Upper lobe of left lung (tissue), 6 donors: ENCODE measurements around the gene TNC. TPM values are rescaled to one million over a fixed set of nuclear protein-coding genes. Genes with fewer than 3 reads are reported as not detected.

Experiments
- ATAC-seq, 2 donors: fragments of 200-7000 bp; cut with Tn5 transposase; one replicate each; pipeline ENCODE4 v1.9.1; 2022; ENCODE audit warnings: mild to moderate bottlenecking in 2 of 2, moderate library complexity in 2 of 2; ENCODE audit not compliant: low FRiP score in 2 of 2
- DNase-seq, 2 donors: peaks; one replicate each; pipeline ENCODE4 v3.0.0-alpha.2; 2019 to 2020
- H3K27ac ChIP-seq, 4 donors: fragments of 200-600 bp; sonication (generic); one replicate each; pipeline ENCODE4 v1.5.1; 2016 to 2019
- H3K27me3 ChIP-seq, 4 donors: fragments of 200-600 bp; sonication (generic); one replicate each; pipeline ENCODE4 v1.5.1; 2017 to 2019
- H3K36me3 ChIP-seq, 4 donors: fragments of 200-600 bp; sonication (generic); one replicate each; pipeline ENCODE4 v1.5.1; 2016 to 2019
- H3K4me1 ChIP-seq, 4 donors: fragments of 200-600 bp; sonication (generic); one replicate each; pipeline ENCODE4 v1.5.1; 2018 to 2019
- H3K4me3 ChIP-seq, 4 donors: fragments of 200-600 bp; sonication (generic); one replicate each; pipeline ENCODE4 v1.5.1; 2017 to 2019; ENCODE audit warnings: mild to moderate bottlenecking in 2 of 4, moderate library complexity in 1 of 4
- H3K9me3 ChIP-seq, 4 donors: fragments of 200-600 bp; sonication (generic); one replicate each; pipeline ENCODE4 v1.5.1; 2018 to 2019
- CTCF ChIP-seq, 6 experiments: fragments of 450-650 bp in 4 of 6; fragments of 200-600 bp in 2 of 6; sonication (generic) in 2 of 6; IDR thresholded peaks; one replicate each; pipeline ENCODE4 v1.5.1; 2016 to 2019; ENCODE audit warnings: antibody characterized with exemption in 6 of 6
- EP300 ChIP-seq, 4 donors: sonication (generic); formaldehyde crosslinking; IDR thresholded peaks; one replicate each; pipeline ENCODE4 v1.5.1; 2017; ENCODE audit warnings: antibody characterized with exemption in 4 of 4, control low read depth in 2 of 4
- POLR2A ChIP-seq, 4 donors: fragments of 450-650 bp; IDR thresholded peaks; one replicate each; pipeline ENCODE4 v1.5.1; 2016 to 2017; ENCODE audit warnings: antibody characterized with exemption in 4 of 4, mild to moderate bottlenecking in 2 of 4
- POLR2AphosphoS5 ChIP-seq, 2 donors: sonication (generic); formaldehyde crosslinking; IDR thresholded peaks; one replicate each; pipeline ENCODE4 v1.5.1; 2017; ENCODE audit warnings: antibody characterized with exemption in 2 of 2
- WGBS, 2 donors: methylation state at CpG; one replicate each; pipeline ENCODE4 v1.1.5; 2017 to 2018; 5-methylcytosine and 5-hydroxymethylcytosine counted together
- total RNA-seq, 6 donors: library from RNA; depleted of rRNA in 4 of 6; stranded (reverse); fragments of >200 nt in 4 of 6; gene quantifications; one replicate each; pipeline versions ENCODE4 v1.1.0 to v1.2.1, GENCODE V29; 2016 to 2021
- donor health status: DM: no; HTN: no; CAD: no; lungs with moderate emphysema.
- donor health status: DM: no; HTN: yes; CAD: no; lungs with severe emphysema.

TNC gene
- total RNA-seq, 6 donors from 2014 or later = 7.3 to 53.5 (median 23.8) TPM

- Histone ChIP-seq H3K4me3 (no peak overlapping the region), H3K9me3 (no peaks in the 10 kb centered on the region), H3K4me1 (peaks cover 0 to 9% (median 2%) of the 10 kb centered on the region in 4 donors), H3K27ac (no peak overlapping the region), H3K27me3 (no peaks in the 10 kb centered on the region), H3K36me3 (no peaks in the 10 kb centered on the region)
- DNase-seq (no peak), ATAC-seq (no peak)
- TF ChIP-seq EP300 (IDR thresholded peaks at IDR 0.05) (no peak), POLR2AphosphoS5 (IDR thresholded peaks at IDR 0.05) (no peak), CTCF (IDR thresholded peaks at IDR 0.05) (no peak), POLR2A (IDR thresholded peaks at IDR 0.05) (no peak)
- WGBS, 2 donors = 72 to 77% methylated on average over 1 of the region's 1 CpG
Measured at GRCh38 chr9:115032296-115032695, 85.7 kb downstream of the TNC start.

- Histone ChIP-seq H3K4me3 (no peak overlapping the region), H3K9me3 (no peaks in the 10 kb centered on the region), H3K27me3 (no peaks in the 10 kb centered on the region), H3K27ac (no peak overlapping the region), H3K4me1 (peaks cover 0 to 1% (median 0%) of the 10 kb centered on the region in 4 donors), H3K36me3 (no peaks in the 10 kb centered on the region)
- WGBS, 2 donors = 75 to 90% methylated on average over 4 of the region's 4 CpGs
- ATAC-seq = no peak
- TF ChIP-seq EP300 (IDR thresholded peaks at IDR 0.05) = no peak
- TF ChIP-seq POLR2AphosphoS5 (IDR thresholded peaks at IDR 0.05) = no peak
- no peak for TF ChIP-seq POLR2A (IDR thresholded peaks at IDR 0.05)
- TF ChIP-seq CTCF (IDR thresholded peaks at IDR 0.05) = no peak
- DNase-seq = no peak
Measured at GRCh38 chr9:115030006-115030405, 88.0 kb downstream of the TNC start.

GRCh38 chr9:115025721-115026120, 92.2 kb downstream of the TNC start:
- no peak for ATAC-seq
- H3K4me3 ChIP-seq = no peak overlapping the region
- no peak overlapping the region for H3K27ac ChIP-seq
- no peaks in the 10 kb centered on the region for H3K4me1 ChIP-seq
- H3K27me3 ChIP-seq = no peaks in the 10 kb centered on the region
- H3K36me3 ChIP-seq = no peaks in the 10 kb centered on the region
- TF ChIP-seq POLR2A (IDR thresholded peaks at IDR 0.05) = no peak
- no peaks in the 10 kb centered on the region for H3K9me3 ChIP-seq
- no peak for DNase-seq

GRCh38 chr9:115024925-115025535, 92.9 kb downstream of the TNC start:
- Histone ChIP-seq H3K27me3 (no peaks in the 10 kb centered on the region), H3K27ac (no peak overlapping the region), H3K36me3 (no peaks in the 10 kb centered on the region), H3K4me1 (no peaks in the 10 kb centered on the region), H3K9me3 (no peaks in the 10 kb centered on the region), H3K4me3 (no peak overlapping the region)
- DNase-seq (no peak), ATAC-seq (no peak)
- TF ChIP-seq EP300 (IDR thresholded peaks at IDR 0.05) = no peak
- no peak for TF ChIP-seq CTCF (IDR thresholded peaks at IDR 0.05)
- TF ChIP-seq POLR2AphosphoS5 (IDR thresholded peaks at IDR 0.05) = no peak
- no peak for TF ChIP-seq POLR2A (IDR thresholded peaks at IDR 0.05)
- 70 to 82% methylated on average over 5 of the region's 5 CpGs for WGBS, 2 donors

- no peaks in the 10 kb centered on the region for H3K36me3 ChIP-seq
- H3K27me3 ChIP-seq = no peaks in the 10 kb centered on the region
- no peak for TF ChIP-seq CTCF (IDR thresholded peaks at IDR 0.05)
- H3K27ac ChIP-seq = no peak overlapping the region
- no peak overlapping the region for H3K4me3 ChIP-seq
- WGBS, 2 donors = 82 to 91% methylated on average over 6 of the region's 6 CpGs
- DNase-seq (no peak), ATAC-seq (no peak)
- H3K4me1 ChIP-seq = no peaks in the 10 kb centered on the region
- no peaks in the 10 kb centered on the region for H3K9me3 ChIP-seq
Measured at GRCh38 chr9:115022760-115023434, 95.1 kb downstream of the TNC start.
